ENCODE data around the gene COQ4.

GRCh38 chr9:128293091-128293490 lies 29.5 kb upstream of the COQ4 start:
- no peak for TF ChIP-seq YY1 (IDR thresholded peaks at IDR 0.05; ENCODE audit: extremely low read depth, insufficient replicate concordance, low read depth, low read length)
- TF ChIP-seq ATF3 (IDR thresholded peaks at IDR 0.05) = no peak

All from HCT116 (cell line).